HG03108 (cell line): ENCODE results near the gene IL20RA.
A peak's percentile ranks its signal among the peaks of the same experiment; 100 is the strongest.

Source experiments
- ATAC-seq: cut with Tn5 transposase; IDR thresholded peaks from one replicate; pipeline ENCODE4 v1.9.1; 2021; ENCODE audit warnings: moderate library complexity; ENCODE audit not compliant: unreplicated experiment

IL20RA gene

GRCh38 chr6:137046871-137047412 lies 2.2 kb upstream of the IL20RA start:
- no peak for ATAC-seq

GRCh38 chr6:137045222-137045789 lies 541 bp upstream of the IL20RA start:
- no peak for ATAC-seq

- ATAC-seq: no peak
These were observed 927 bp downstream of the IL20RA start for GRCh38 chr6:137043710-137044365.

- ATAC-seq: no peak
These were observed 4.4 kb downstream of the IL20RA start for GRCh38 chr6:137040393-137040792.

- ATAC-seq: no peak
These were observed 5.8 kb downstream of the IL20RA start for GRCh38 chr6:137039010-137039409.

GRCh38 chr6:137036566-137037300 lies 8.0 kb downstream of the IL20RA start:
- no peak for ATAC-seq

- peak; percentile 99 for ATAC-seq
These were observed 10.9 kb downstream of the IL20RA start for GRCh38 chr6:137033828-137034227.

GRCh38 chr6:137031122-137031521 lies 13.6 kb downstream of the IL20RA start:
- no peak for ATAC-seq

GRCh38 chr6:137028912-137029311 lies 15.9 kb downstream of the IL20RA start:
- no peak for ATAC-seq

- ATAC-seq: no peak
These were observed 18.7 kb downstream of the IL20RA start for GRCh38 chr6:137025786-137026730.

GRCh38 chr6:137024237-137024990 lies 20.4 kb downstream of the IL20RA start:
- ATAC-seq: no peak

- ATAC-seq: no peak
These were observed 24.0 kb downstream of the IL20RA start for GRCh38 chr6:137020776-137021175.

GRCh38 chr6:137019476-137020272 lies 25.1 kb downstream of the IL20RA start:
- no peak for ATAC-seq

- no peak for ATAC-seq
These were observed 27.7 kb downstream of the IL20RA start for GRCh38 chr6:137017081-137017480.

- no peak for ATAC-seq
These were observed 28.4 kb downstream of the IL20RA start for GRCh38 chr6:137016356-137016755.

- no peak for ATAC-seq
These were observed 28.8 kb downstream of the IL20RA start for GRCh38 chr6:137015943-137016342.

GRCh38 chr6:137013738-137014602 lies 30.8 kb downstream of the IL20RA start:
- ATAC-seq: no peak

GRCh38 chr6:137013031-137013430 lies 31.7 kb downstream of the IL20RA start:
- ATAC-seq: no peak
